ENCODE results near the gene SLC25A43.

SLC25A43 gene

DNA sequence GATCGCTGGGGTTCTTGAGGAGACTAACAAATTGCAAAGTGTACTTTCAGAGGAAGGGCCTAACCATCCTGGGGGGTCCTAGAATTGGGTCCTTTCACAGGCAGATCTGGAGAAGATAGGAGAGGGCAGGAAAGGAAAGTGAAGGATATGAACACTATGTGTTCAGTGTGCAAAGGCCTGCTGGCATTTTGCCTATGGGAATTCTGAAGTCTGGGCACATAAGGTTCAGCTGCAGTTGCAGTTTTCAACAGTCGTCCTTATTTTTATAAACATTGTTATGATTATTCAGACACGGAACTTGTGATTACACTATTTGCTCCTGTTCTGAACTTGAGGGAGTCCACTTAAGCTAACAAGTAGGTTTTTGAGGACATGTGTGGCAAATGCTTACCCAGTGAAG lies 67.8 kb downstream of the SLC25A43 start:
- Histone ChIP-seq H3K36me3 (ENCODE audit: insufficient read depth, low read length) (peaks cover 9% of the 10 kb centered on the region; the same call in 1 of the 2 replicates), H2AFZ (ENCODE audit: low read length, unreplicated experiment) (no peak overlapping the region), H3K27ac (ENCODE audit: low read depth, low read length) (no peak overlapping the region), H3K79me2 (ENCODE audit: control insufficient read depth, insufficient read depth, low read length, unreplicated experiment) (peaks cover 16% of the 10 kb centered on the region), H3K4me3 (ENCODE audit: low read depth, low read length) (no peak overlapping the region), H3K27me3 (ENCODE audit: insufficient read depth, low read length) (no peaks in the 10 kb centered on the region), H3K4me1 (ENCODE audit: control insufficient read depth, insufficient read depth, low read length, unreplicated experiment) (no peaks in the 10 kb centered on the region)

DNA sequence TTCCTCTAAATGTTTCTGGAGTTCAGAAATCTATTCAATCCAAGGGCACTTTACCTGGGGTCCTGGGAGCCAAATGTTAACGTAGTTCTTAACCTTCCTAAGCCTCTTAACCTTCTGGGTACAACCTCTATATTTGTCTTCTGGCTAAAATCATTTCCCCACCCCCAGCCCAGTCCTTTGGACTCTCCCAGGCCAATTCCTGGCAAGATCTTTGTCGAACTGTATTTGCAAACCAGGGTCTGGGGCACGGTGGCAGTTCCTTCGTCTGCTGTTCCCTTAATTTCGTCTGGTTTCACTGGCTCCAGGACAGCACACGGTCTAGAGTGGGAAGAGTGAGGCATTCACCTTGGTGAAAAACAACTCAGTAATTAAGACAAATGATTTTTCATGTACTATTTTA lies 68.3 kb downstream of the SLC25A43 start:
- Histone ChIP-seq H3K36me3 (ENCODE audit: insufficient read depth, low read length) (peaks cover 9% of the 10 kb centered on the region; the same call in 1 of the 2 replicates), H3K4me3 (ENCODE audit: low read depth, low read length) (peak overlapping the region; percentile 96; the same call in 1 of the 2 replicates), H3K27ac (ENCODE audit: low read depth, low read length) (no peak overlapping the region), H2AFZ (ENCODE audit: low read length, unreplicated experiment) (no peak overlapping the region), H3K79me2 (ENCODE audit: control insufficient read depth, insufficient read depth, low read length, unreplicated experiment) (peaks cover 16% of the 10 kb centered on the region), H3K27me3 (ENCODE audit: insufficient read depth, low read length) (no peaks in the 10 kb centered on the region), H3K4me1 (ENCODE audit: control insufficient read depth, insufficient read depth, low read length, unreplicated experiment) (no peaks in the 10 kb centered on the region)

DNA sequence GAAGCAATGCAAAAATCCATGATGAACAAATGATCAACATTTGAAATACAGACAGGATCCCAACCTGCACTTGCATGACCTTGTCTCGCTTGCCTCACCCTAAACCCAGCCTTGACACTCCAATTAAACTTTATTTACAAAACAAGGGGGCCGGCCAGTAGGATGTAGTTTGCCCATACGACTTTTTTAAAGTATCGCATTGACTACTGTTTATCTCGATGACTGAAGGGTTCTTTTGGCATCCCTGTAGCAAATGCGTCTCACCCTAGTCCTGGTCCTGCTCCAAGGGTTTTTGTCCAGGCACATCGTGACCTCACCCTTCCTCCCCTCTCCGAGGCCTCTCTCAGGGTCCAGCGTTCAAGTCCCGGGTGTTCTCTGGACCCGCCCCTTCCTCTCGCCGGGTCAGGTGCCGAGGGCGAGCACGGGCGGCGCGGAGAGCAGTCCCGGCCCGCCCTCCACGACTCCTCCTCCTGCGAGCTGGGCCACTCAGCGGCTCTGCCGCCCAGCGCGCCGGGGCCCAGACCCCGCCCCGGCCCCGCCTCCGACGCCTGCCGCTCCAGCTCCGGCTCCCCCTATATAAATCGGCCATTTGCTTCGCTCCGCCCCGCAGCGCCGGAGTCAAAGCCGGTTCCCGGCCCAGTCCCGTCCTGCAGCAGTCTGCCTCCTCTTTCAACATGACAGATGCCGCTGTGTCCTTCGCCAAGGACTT lies 68.9 kb downstream of the SLC25A43 start, which contains the start of gene SLC25A5:
TSS of gene SLC25A5 (plus strand) at position 603 of the 709 bp plus-strand sequence. CDS start at position 675, 72 bp downstream.
- no peaks in the 10 kb centered on the region for H3K4me1 ChIP-seq (ENCODE audit: control insufficient read depth, insufficient read depth, low read length, unreplicated experiment)
- H3K27ac ChIP-seq (ENCODE audit: low read depth, low read length): peak within 1 kb of the TSS; percentile 78
- H3K4me3 ChIP-seq (ENCODE audit: low read depth, low read length): peak within 1 kb of the TSS; percentile 96
- H3K36me3 ChIP-seq (ENCODE audit: insufficient read depth, low read length): peaks cover 9% of the 10 kb centered on the region; the same call in 1 of the 2 replicates
- peaks cover 16% of the 10 kb centered on the region for H3K79me2 ChIP-seq (ENCODE audit: control insufficient read depth, insufficient read depth, low read length, unreplicated experiment)
- H2AFZ ChIP-seq (ENCODE audit: low read length, unreplicated experiment): peak within 1 kb of the TSS; percentile 59
- H3K27me3 ChIP-seq (ENCODE audit: insufficient read depth, low read length): no peaks in the 10 kb centered on the region

GRCh38 chrX:119468551-119469312 lies 69.6 kb downstream of the SLC25A43 start:
- Histone ChIP-seq H3K4me1 (ENCODE audit: control insufficient read depth, insufficient read depth, low read length, unreplicated experiment) (no peaks in the 10 kb centered on the region), H2AFZ (ENCODE audit: low read length, unreplicated experiment) (peak overlapping the region; percentile 59), H3K4me3 (ENCODE audit: low read depth, low read length) (peak overlapping the region; percentile 96), H3K36me3 (ENCODE audit: insufficient read depth, low read length) (peaks cover 9% of the 10 kb centered on the region; the same call in 1 of the 2 replicates), H3K79me2 (ENCODE audit: control insufficient read depth, insufficient read depth, low read length, unreplicated experiment) (peaks cover 16% of the 10 kb centered on the region), H3K27me3 (ENCODE audit: insufficient read depth, low read length) (no peaks in the 10 kb centered on the region), H3K27ac (ENCODE audit: low read depth, low read length) (peak overlapping the region; percentile 78)

GRCh38 chrX:119469313-119469635 lies 70.1 kb downstream of the SLC25A43 start:
- H3K27me3 ChIP-seq (ENCODE audit: insufficient read depth, low read length): no peaks in the 10 kb centered on the region
- H3K36me3 ChIP-seq (ENCODE audit: insufficient read depth, low read length): peaks cover 9% of the 10 kb centered on the region; the same call in 1 of the 2 replicates
- peaks cover 16% of the 10 kb centered on the region for H3K79me2 ChIP-seq (ENCODE audit: control insufficient read depth, insufficient read depth, low read length, unreplicated experiment)
- peak overlapping the region; percentile 96 for H3K4me3 ChIP-seq (ENCODE audit: low read depth, low read length)
- H2AFZ ChIP-seq (ENCODE audit: low read length, unreplicated experiment): peak overlapping the region; percentile 25
- no peaks in the 10 kb centered on the region for H3K4me1 ChIP-seq (ENCODE audit: control insufficient read depth, insufficient read depth, low read length, unreplicated experiment)
- no peak overlapping the region for H3K27ac ChIP-seq (ENCODE audit: low read depth, low read length)

DNA sequence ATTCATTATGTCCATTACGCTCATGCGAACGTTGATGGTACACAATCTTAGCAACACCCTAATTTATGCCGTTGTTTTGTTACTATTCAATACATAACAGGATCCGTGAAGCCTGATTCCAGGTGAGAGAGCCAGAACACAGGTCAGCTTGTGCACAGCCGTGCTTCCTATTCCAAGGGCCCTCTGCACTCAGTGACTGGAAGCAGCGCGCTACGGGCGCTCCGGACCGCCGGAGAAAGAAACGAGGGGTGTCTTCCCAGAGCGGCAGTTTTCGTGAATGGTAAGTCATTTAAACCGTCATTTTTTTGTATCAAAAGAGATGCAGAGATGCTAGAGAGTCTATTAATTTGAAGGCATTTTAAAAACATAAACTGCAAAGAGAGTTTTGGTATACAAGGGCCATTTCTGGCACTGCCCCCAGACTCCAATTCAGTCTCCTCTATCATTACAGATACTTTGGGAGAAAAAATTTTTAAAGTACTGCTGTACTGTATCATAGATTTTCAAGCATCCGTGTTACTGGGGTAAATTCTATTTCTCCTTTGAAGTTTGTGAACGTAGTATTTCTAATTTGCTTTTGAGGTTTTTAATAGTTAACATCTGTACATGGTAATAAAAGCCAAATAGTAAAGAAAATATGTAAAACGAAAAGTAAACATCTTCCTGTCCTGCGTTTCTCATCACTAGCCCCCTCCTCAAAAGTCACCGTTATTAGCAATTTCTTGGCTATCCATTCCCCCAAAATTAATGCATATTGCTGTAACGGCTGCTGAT lies 75.7 kb downstream of the SLC25A43 start:
- peaks cover 12% of the 10 kb centered on the region for H3K4me1 ChIP-seq (ENCODE audit: control insufficient read depth, insufficient read depth, low read length, unreplicated experiment)
- H3K27me3 ChIP-seq (ENCODE audit: insufficient read depth, low read length): no peaks in the 10 kb centered on the region
- H3K79me2 ChIP-seq (ENCODE audit: control insufficient read depth, insufficient read depth, low read length, unreplicated experiment): peaks cover 3% of the 10 kb centered on the region
- H2AFZ ChIP-seq (ENCODE audit: low read length, unreplicated experiment): no peak overlapping the region
- no peak overlapping the region for H3K4me3 ChIP-seq (ENCODE audit: low read depth, low read length)
- peaks cover 9% of the 10 kb centered on the region; the same call in 1 of the 2 replicates for H3K36me3 ChIP-seq (ENCODE audit: insufficient read depth, low read length)
- H3K27ac ChIP-seq (ENCODE audit: low read depth, low read length): no peak overlapping the region

DNA sequence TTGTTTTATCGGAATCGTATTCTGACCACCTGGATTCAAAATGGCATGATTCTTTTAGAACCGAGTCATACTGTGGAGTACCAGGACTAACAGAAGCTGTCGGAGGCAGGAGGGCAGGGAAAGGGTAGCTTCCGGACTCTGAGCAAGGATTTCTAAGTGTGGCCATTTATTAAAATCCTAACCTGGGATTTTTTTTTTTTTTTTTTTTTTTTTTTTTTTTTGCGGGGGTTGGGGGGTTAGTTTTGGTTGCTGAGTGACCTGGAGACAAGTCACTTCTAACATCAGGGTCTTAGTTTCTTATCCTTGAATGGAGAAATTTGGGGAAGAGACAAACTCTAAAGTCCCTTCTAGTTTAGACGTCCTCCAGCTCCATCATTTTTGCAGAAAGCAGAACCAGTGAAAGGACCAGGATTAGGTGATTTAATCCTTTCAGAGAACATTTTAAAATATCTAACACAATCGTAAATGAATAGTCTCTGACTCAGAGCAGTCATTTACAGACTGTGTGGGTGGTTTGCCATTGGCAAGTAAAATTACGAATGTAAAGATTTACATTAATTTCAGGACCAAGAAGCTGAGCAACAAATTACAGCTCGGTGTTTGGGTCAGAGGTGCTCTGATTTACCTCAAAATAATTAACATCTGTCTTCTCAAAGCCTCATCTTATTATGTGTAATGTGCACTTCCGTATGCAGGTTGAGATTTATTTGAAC lies 76.4 kb downstream of the SLC25A43 start:
- H3K27ac ChIP-seq (ENCODE audit: low read depth, low read length): no peak overlapping the region
- no peak overlapping the region for H3K4me3 ChIP-seq (ENCODE audit: low read depth, low read length)
- peaks cover 3% of the 10 kb centered on the region; the same call in 1 of the 2 replicates for H3K36me3 ChIP-seq (ENCODE audit: insufficient read depth, low read length)
- H3K27me3 ChIP-seq (ENCODE audit: insufficient read depth, low read length): no peaks in the 10 kb centered on the region
- no peaks in the 10 kb centered on the region for H3K79me2 ChIP-seq (ENCODE audit: control insufficient read depth, insufficient read depth, low read length, unreplicated experiment)
- no peak overlapping the region for H2AFZ ChIP-seq (ENCODE audit: low read length, unreplicated experiment)
- H3K4me1 ChIP-seq (ENCODE audit: control insufficient read depth, insufficient read depth, low read length, unreplicated experiment): peaks cover 12% of the 10 kb centered on the region

DNA sequence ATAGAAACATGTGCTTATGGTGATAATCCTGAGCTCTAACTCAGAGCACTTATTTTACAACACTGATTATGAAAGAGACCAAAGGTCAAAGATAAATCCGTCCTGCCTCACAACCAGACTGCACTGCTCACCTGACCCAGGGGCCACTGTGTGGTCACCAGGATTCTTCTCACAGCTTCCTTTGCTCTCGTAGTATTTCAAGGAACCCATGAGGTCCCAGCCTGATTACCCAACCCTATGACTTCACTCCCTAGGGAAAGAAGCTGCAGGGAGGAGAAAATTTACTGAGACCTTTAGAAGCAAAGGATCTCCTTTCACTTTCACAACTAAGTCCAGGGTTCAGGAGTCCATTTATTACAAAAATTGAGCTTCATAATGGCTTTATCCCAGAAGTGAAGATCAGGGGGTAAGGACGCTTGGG lies 78.7 kb downstream of the SLC25A43 start:
- Histone ChIP-seq H3K36me3 (ENCODE audit: insufficient read depth, low read length) (no peaks in the 10 kb centered on the region), H2AFZ (ENCODE audit: low read length, unreplicated experiment) (no peak overlapping the region), H3K4me1 (ENCODE audit: control insufficient read depth, insufficient read depth, low read length, unreplicated experiment) (peaks cover 22% of the 10 kb centered on the region), H3K4me3 (ENCODE audit: low read depth, low read length) (peak overlapping the region; percentile 50), H3K27ac (ENCODE audit: low read depth, low read length) (peak overlapping the region; percentile 63), H3K79me2 (ENCODE audit: control insufficient read depth, insufficient read depth, low read length, unreplicated experiment) (no peaks in the 10 kb centered on the region), H3K27me3 (ENCODE audit: insufficient read depth, low read length) (no peaks in the 10 kb centered on the region)

DNA sequence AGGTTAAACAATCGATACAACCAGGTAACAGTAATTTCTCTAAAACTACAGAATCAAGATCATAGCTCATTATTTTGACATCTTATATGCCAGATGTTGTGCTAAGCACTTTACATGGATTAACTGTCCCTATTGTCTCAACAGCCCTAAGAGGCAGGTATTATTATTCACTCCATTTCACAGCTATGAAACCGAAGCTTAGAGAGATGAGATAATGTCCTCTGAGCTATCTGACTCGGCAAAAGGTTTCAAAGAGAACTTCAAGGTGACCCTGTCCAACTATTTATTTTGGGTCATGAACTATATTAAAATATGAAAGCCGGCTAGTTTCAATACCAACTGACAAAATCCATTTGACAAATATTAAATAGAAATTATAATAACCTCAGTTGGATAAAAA lies 79.4 kb downstream of the SLC25A43 start:
- H3K79me2 ChIP-seq (ENCODE audit: control insufficient read depth, insufficient read depth, low read length, unreplicated experiment): no peaks in the 10 kb centered on the region
- peak overlapping the region; percentile 50 for H3K4me3 ChIP-seq (ENCODE audit: low read depth, low read length)
- peak overlapping the region; percentile 63 for H3K27ac ChIP-seq (ENCODE audit: low read depth, low read length)
- H2AFZ ChIP-seq (ENCODE audit: low read length, unreplicated experiment): no peak overlapping the region
- H3K27me3 ChIP-seq (ENCODE audit: insufficient read depth, low read length): no peaks in the 10 kb centered on the region
- no peaks in the 10 kb centered on the region for H3K36me3 ChIP-seq (ENCODE audit: insufficient read depth, low read length)
- H3K4me1 ChIP-seq (ENCODE audit: control insufficient read depth, insufficient read depth, low read length, unreplicated experiment): peaks cover 22% of the 10 kb centered on the region

DNA sequence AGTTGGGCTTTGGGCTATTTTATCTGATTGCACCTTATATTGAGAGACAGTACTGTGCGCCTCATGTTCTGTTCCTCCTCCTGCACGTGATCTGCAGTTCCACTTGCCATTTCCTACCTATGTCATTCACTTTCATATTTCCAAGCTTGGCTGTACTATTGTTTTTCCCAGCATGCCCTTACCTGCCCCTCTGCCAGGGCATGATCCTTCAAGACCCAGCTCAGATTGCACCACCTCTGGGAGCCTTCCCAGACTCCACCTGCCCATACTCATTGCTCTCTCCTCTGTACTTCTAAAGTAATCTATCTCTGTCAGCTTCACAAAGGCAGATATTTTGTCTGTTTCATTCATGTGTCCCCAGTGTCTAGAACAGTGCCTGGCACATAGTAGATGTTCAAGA lies 80.7 kb downstream of the SLC25A43 start:
- no peaks in the 10 kb centered on the region for H3K79me2 ChIP-seq (ENCODE audit: control insufficient read depth, insufficient read depth, low read length, unreplicated experiment)

More for the DNA sequence above, 80.7 kb downstream of the SLC25A43 start:
- H3K4me1 ChIP-seq (ENCODE audit: control insufficient read depth, insufficient read depth, low read length, unreplicated experiment): peaks cover 22% of the 10 kb centered on the region
- no peaks in the 10 kb centered on the region for H3K36me3 ChIP-seq (ENCODE audit: insufficient read depth, low read length)
- H2AFZ ChIP-seq (ENCODE audit: low read length, unreplicated experiment): no peak overlapping the region
- no peak overlapping the region for H3K27ac ChIP-seq (ENCODE audit: low read depth, low read length)
- H3K27me3 ChIP-seq (ENCODE audit: insufficient read depth, low read length): no peaks in the 10 kb centered on the region
- H3K4me3 ChIP-seq (ENCODE audit: low read depth, low read length): no peak overlapping the region

Data from ACC112 (cell line).